HFFc6 (cell line): ENCODE data around the gene CTNNA2. TPM values are rescaled to one million over a fixed set of nuclear protein-coding genes. Genes with fewer than 3 reads are reported as not detected.

Experiments used
- DNase-seq: peaks from one replicate; pipeline ENCODE4 v3.0.0-alpha.2; 2018
- H3K27ac Mint-ChIP-seq: 2 replicates; pipeline ENCODE4 v1.8.0; 2020; ENCODE audit warnings: mild to moderate bottlenecking, mixed read lengths
- H3K27me3 Mint-ChIP-seq: 2 replicates; pipeline ENCODE4 v1.8.0; 2021; ENCODE audit warnings: mild to moderate bottlenecking, moderate library complexity, mixed read lengths; ENCODE audit not compliant: insufficient read depth
- H3K36me3 Mint-ChIP-seq: 2 replicates; pipeline ENCODE4 v1.8.0; 2021; ENCODE audit warnings: low read depth, mixed read lengths
- H3K4me1 Mint-ChIP-seq: 2 replicates; pipeline ENCODE4 v1.8.0; 2020; ENCODE audit warnings: low read depth, mixed read lengths
- H3K4me3 Mint-ChIP-seq: 2 replicates; pipeline ENCODE4 v1.8.0; 2020; ENCODE audit warnings: mild to moderate bottlenecking, moderate library complexity, mixed read lengths
- H3K9me3 Mint-ChIP-seq: 2 replicates; pipeline ENCODE4 v1.8.0; 2020; ENCODE audit warnings: mild to moderate bottlenecking, mixed read lengths
- total RNA-seq, 6 experiments: library from RNA; stranded (reverse); fragmentation: NEBNext Ultra II Directional; extraction: Animal tissue kit (Norgen Biotek cat#: 25700); gene quantifications; 2 replicates in 1 of 6; 3 replicates in 5 of 6; pipeline ENCODE4 v1.2.3, GENCODE V29; 2021
- TF ChIP-seq, protein P1 (sequence below): fragments of 200-600 bp; sonication (generic); IDR thresholded peaks from 2 replicates; pipeline ENCODE4 v1.5.0; 2021; ENCODE audit warnings: antibody characterized with exemption, mild to moderate bottlenecking

CTNNA2 gene
- total RNA-seq, 6 experiments from 2014 or later, result not detected

DNA sequence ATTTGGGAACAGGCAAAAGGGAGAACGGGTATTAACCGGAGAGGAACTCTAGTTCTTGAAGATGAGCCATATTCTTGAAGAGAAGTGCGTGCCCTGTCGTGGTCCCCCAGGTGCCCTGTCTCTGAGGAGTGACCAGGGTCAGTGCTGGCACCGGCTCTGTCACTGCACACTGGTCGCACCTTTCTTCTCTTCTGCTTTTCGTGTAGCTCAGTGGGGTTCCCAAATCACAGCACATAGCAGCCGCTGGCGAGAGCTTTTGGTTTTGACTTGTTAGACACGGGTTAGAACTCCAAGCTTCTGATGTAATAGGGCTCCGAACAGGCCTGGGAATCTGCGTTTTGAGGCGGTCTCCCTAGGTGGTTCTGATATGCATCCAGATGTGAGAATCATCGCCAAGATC, 810.1 kb downstream of the CTNNA2 start:
- Mint-ChIP-seq H3K36me3 (no peaks in the 10 kb centered on the region), H3K27ac (no peak overlapping the region), H3K9me3 (no peaks in the 10 kb centered on the region), H3K4me3 (no peak overlapping the region), H3K4me1 (no peaks in the 10 kb centered on the region), H3K27me3 (no peaks in the 10 kb centered on the region)
- DNase-seq, result no peak
- TF ChIP-seq, protein P1, sequence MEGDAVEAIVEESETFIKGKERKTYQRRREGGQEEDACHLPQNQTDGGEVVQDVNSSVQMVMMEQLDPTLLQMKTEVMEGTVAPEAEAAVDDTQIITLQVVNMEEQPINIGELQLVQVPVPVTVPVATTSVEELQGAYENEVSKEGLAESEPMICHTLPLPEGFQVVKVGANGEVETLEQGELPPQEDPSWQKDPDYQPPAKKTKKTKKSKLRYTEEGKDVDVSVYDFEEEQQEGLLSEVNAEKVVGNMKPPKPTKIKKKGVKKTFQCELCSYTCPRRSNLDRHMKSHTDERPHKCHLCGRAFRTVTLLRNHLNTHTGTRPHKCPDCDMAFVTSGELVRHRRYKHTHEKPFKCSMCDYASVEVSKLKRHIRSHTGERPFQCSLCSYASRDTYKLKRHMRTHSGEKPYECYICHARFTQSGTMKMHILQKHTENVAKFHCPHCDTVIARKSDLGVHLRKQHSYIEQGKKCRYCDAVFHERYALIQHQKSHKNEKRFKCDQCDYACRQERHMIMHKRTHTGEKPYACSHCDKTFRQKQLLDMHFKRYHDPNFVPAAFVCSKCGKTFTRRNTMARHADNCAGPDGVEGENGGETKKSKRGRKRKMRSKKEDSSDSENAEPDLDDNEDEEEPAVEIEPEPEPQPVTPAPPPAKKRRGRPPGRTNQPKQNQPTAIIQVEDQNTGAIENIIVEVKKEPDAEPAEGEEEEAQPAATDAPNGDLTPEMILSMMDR, result no peak

DNA sequence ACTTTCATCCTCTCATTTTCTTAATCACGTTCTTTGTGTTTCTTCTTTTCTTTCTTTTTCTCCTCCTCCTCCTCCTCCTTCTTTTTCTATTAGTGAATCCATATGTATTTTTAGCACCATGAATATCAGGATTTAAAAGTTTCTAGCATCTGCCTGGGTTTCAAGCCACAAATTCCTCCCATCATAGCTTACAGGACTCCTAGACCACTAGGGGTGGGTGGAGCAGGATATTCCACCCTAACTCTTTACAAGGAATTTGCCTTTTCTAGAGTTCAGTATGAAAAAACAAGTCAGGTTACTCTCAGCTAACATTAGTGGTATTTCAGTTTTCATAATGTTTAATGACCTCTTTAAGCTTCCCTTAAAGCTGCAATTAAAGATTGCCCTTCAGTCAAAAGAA, 810.8 kb downstream of the CTNNA2 start:
- Mint-ChIP-seq H3K27me3 (no peaks in the 10 kb centered on the region), H3K4me1 (no peaks in the 10 kb centered on the region), H3K27ac (no peak overlapping the region), H3K9me3 (no peaks in the 10 kb centered on the region), H3K4me3 (no peak overlapping the region), H3K36me3 (no peaks in the 10 kb centered on the region)
- TF ChIP-seq, protein P1, result no peak
- no peak for DNase-seq

DNA sequence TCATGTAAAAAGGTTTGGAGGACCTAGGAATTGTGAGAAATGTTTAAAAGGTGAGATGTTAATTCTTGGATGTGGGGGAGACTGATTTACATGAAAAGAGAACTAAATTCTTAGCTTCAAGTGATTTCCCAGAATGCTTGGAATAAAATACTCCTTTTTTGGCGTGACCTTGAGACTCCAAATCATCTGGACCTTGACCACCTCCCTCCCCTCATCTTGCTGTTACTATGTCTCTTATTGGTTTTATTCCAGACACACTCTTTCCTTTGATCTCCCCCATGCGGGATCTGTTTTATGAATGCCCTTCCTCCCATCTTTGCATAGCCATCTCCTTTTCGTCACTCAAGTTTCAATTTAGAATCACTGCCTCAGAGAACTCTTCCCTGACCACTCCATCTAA, 811.7 kb downstream of the CTNNA2 start:
- H3K9me3 Mint-ChIP-seq, result no peaks in the 10 kb centered on the region
- H3K4me1 Mint-ChIP-seq, result no peaks in the 10 kb centered on the region
- H3K27me3 Mint-ChIP-seq, result no peaks in the 10 kb centered on the region
- H3K27ac Mint-ChIP-seq, result no peak overlapping the region
- no peaks in the 10 kb centered on the region for H3K36me3 Mint-ChIP-seq
- TF ChIP-seq, protein P1, result no peak
- H3K4me3 Mint-ChIP-seq, result no peak overlapping the region
- no peak for DNase-seq

DNA sequence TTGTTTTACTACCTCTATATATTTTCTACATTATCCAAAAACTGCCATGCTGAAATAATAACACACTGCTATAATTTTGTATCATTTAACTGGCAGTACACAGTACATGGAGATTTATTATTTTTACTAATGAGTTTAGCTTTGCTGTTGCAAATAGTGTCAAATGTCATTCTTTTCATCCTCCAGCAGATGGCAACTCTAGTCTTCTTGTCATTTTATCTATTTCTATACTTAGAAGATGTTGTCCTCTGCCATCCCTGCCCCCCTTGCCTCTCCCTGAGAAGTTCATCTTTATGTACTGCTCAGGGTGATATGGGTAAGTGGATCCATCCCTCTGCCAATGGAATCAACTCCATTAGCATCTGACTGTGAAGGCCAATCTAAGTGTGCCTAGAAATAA, 813.4 kb downstream of the CTNNA2 start:
- Mint-ChIP-seq H3K9me3 (no peaks in the 10 kb centered on the region), H3K4me3 (no peak overlapping the region), H3K27ac (no peak overlapping the region), H3K36me3 (no peaks in the 10 kb centered on the region), H3K27me3 (no peaks in the 10 kb centered on the region), H3K4me1 (no peaks in the 10 kb centered on the region)
- TF ChIP-seq, protein P1, result peak; percentile 67; the same call in 1 of the 2 replicates
- peak; percentile 8 for DNase-seq

DNA sequence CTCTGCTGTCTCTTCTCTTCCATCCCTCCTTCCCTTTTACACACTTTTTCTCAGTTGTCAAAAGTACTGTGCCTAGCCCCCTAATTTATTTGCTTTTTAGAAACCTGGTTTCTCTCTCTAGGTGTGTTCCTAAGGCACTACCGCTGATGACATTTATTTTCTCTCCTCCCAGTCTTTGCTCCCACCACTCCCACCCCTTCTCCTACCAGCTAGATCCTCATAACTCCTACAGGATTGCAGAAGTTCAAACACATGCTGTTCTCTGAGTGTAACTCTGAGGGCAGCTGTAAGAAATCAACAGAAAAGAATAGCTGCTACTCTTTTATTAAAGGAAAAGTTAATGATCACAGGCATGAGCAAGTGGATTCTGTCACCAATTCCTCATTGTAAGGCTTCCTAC, 814.0 kb downstream of the CTNNA2 start:
- Mint-ChIP-seq H3K27ac (no peak overlapping the region), H3K27me3 (no peaks in the 10 kb centered on the region), H3K36me3 (no peaks in the 10 kb centered on the region), H3K4me3 (no peak overlapping the region), H3K9me3 (no peaks in the 10 kb centered on the region), H3K4me1 (no peaks in the 10 kb centered on the region)
- TF ChIP-seq, protein P1, result no peak
- DNase-seq, result no peak

DNA sequence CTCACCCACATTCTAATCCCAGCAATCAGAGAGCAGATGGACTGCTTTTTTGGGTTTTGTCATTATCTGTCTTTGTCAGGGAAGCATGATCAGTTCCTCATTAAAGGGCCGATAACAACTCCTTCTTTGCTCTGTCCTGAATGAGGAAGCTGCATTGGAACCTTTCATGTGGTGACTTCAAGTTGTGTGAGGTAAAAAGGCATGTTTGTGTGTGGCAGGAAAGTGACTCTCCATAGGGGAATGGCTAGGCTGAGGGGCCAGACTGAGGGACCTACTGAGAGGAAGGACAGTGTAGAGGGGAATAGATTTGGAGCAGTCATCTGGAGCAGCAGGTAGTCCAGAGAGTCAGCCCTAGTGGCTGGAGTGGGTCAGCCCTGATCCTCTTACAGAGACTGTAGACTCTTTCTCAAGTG, 815.3 kb downstream of the CTNNA2 start:
- no peaks in the 10 kb centered on the region for H3K27me3 Mint-ChIP-seq
- no peak overlapping the region for H3K4me3 Mint-ChIP-seq
- TF ChIP-seq, protein P1, result no peak
- no peaks in the 10 kb centered on the region for H3K36me3 Mint-ChIP-seq
- H3K27ac Mint-ChIP-seq, result no peak overlapping the region
- DNase-seq, result no peak
- peaks cover 2% of the 10 kb centered on the region; the same call in 1 of the 2 replicates for H3K9me3 Mint-ChIP-seq
- no peaks in the 10 kb centered on the region for H3K4me1 Mint-ChIP-seq
